ENCODE measurements around the gene RCAN2. TPM values are rescaled to one million over a fixed set of nuclear protein-coding genes. Genes with fewer than 3 reads are reported as not detected.

Gene RCAN2
- total and polyA plus RNA-seq, 4 donors: 4.5 to 16.7 (median 4.8) TPM

GRCh38 chr6:46329568-46329967, 161.7 kb downstream of the RCAN2 start:
- H3K9ac ChIP-seq (ENCODE audit: insufficient read depth in 1 of 2, low read length in 2 of 2): no peak overlapping the region
- no peak overlapping the region for H3K27ac ChIP-seq (ENCODE audit: low read depth in 1 of 2, low read length in 1 of 2)
- no peaks in the 10 kb centered on the region for H3K27me3 ChIP-seq (ENCODE audit: control insufficient read depth in 3 of 3, insufficient read depth in 3 of 3, low read length in 2 of 3)
- no peaks in the 10 kb centered on the region for H3K9me3 ChIP-seq (ENCODE audit: control insufficient read depth in 4 of 4, insufficient read depth in 3 of 4, low read length in 3 of 4)
- no peak for ATAC-seq (ENCODE audit: insufficient read depth, low FRiP score)
- H3K4me3 ChIP-seq: no peak overlapping the region
- WGBS, 2 donors: 33 to 42% methylated on average over 2 of the region's 2 CpGs
- TF ChIP-seq, protein P1, sequence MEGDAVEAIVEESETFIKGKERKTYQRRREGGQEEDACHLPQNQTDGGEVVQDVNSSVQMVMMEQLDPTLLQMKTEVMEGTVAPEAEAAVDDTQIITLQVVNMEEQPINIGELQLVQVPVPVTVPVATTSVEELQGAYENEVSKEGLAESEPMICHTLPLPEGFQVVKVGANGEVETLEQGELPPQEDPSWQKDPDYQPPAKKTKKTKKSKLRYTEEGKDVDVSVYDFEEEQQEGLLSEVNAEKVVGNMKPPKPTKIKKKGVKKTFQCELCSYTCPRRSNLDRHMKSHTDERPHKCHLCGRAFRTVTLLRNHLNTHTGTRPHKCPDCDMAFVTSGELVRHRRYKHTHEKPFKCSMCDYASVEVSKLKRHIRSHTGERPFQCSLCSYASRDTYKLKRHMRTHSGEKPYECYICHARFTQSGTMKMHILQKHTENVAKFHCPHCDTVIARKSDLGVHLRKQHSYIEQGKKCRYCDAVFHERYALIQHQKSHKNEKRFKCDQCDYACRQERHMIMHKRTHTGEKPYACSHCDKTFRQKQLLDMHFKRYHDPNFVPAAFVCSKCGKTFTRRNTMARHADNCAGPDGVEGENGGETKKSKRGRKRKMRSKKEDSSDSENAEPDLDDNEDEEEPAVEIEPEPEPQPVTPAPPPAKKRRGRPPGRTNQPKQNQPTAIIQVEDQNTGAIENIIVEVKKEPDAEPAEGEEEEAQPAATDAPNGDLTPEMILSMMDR (IDR thresholded peaks at IDR 0.05; ENCODE audit: control extremely low read depth, extremely low read depth): no peak
- H3K4me1 ChIP-seq (ENCODE audit: control insufficient read depth in 5 of 5, insufficient read depth in 5 of 5, low read length in 5 of 5): peaks cover 0 to 40% (median 5%) of the 10 kb centered on the region in 5 donors
- DNase-seq: peak in 2 of 3 donors; percentile 25 to 58
- no peaks in the 10 kb centered on the region for H3K36me3 ChIP-seq (ENCODE audit: control insufficient read depth in 4 of 4, insufficient read depth in 4 of 4, low read length in 4 of 4)

DNA sequence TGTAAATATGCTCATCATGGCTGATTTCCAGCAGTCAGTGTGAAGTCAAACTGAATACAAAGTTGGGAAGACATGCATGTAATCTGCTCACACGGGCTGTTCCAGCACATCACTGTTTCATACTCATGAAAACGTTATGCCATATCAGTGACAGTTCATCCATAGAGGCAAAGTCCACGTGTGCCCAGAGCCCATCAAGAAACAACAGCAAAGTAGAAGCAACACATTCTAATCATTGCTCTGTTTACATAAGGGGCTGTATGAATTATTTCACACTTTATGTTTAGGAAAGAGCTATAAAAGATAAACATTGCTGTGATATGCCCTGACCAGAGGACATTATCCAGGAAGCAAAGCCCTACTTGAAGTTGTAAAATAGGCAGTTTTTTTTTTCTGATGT, 163.5 kb downstream of the RCAN2 start:
- Histone ChIP-seq H3K4me1 (ENCODE audit: control insufficient read depth in 5 of 5, insufficient read depth in 5 of 5, low read length in 5 of 5) (peaks cover 0 to 49% (median 5%) of the 10 kb centered on the region in 5 donors), H3K27me3 (ENCODE audit: control insufficient read depth in 3 of 3, insufficient read depth in 3 of 3, low read length in 2 of 3) (no peaks in the 10 kb centered on the region), H3K9ac (ENCODE audit: insufficient read depth in 1 of 2, low read length in 2 of 2) (no peak overlapping the region), H3K4me3 (no peak overlapping the region), H3K36me3 (ENCODE audit: control insufficient read depth in 4 of 4, insufficient read depth in 4 of 4, low read length in 4 of 4) (no peaks in the 10 kb centered on the region), H3K9me3 (ENCODE audit: control insufficient read depth in 4 of 4, insufficient read depth in 3 of 4, low read length in 3 of 4) (no peaks in the 10 kb centered on the region), H3K27ac (ENCODE audit: low read depth in 1 of 2, low read length in 1 of 2) (no peak overlapping the region)
- TF ChIP-seq, protein P1 (IDR thresholded peaks at IDR 0.05; ENCODE audit: control extremely low read depth, extremely low read depth): no peak
- peak; percentile 48 to 89 (median 83) for DNase-seq
- 42 to 73% methylated on average over 3 of the region's 3 CpGs for WGBS, 2 donors
- ATAC-seq (ENCODE audit: insufficient read depth, low FRiP score): no peak

- Histone ChIP-seq H3K4me3 (no peak overlapping the region), H3K27ac (ENCODE audit: low read depth in 1 of 2, low read length in 1 of 2) (no peak overlapping the region), H3K27me3 (ENCODE audit: control insufficient read depth in 3 of 3, insufficient read depth in 3 of 3, low read length in 2 of 3) (no peaks in the 10 kb centered on the region), H3K9me3 (ENCODE audit: control insufficient read depth in 4 of 4, insufficient read depth in 3 of 4, low read length in 3 of 4) (no peaks in the 10 kb centered on the region), H3K4me1 (ENCODE audit: control insufficient read depth in 5 of 5, insufficient read depth in 5 of 5, low read length in 5 of 5) (peaks cover 0 to 49% (median 5%) of the 10 kb centered on the region in 5 donors), H3K9ac (ENCODE audit: insufficient read depth in 1 of 2, low read length in 2 of 2) (no peak overlapping the region), H3K36me3 (ENCODE audit: control insufficient read depth in 4 of 4, insufficient read depth in 4 of 4, low read length in 4 of 4) (no peaks in the 10 kb centered on the region)
- ATAC-seq (ENCODE audit: insufficient read depth, low FRiP score): peak; percentile 36
- DNase-seq: peak; percentile 26 to 53 (median 26)
- TF ChIP-seq, protein P1 (IDR thresholded peaks at IDR 0.05; ENCODE audit: control extremely low read depth, extremely low read depth): no peak
- WGBS, 2 donors: 60 to 80% methylated on average over 21 of the region's 21 CpGs
These were observed 165.4 kb downstream of the RCAN2 start for GRCh38 chr6:46325561-46326530.
